ENCODE measurements around the gene BCAS4.

The BCAS4 gene

GRCh38 chr20:50872560-50873425 is 77.9 kb downstream of the BCAS4 start:
- Histone ChIP-seq H3K27me3 (ENCODE audit: insufficient read depth, low read depth, severe bottlenecking) (no peaks in the 10 kb centered on the region), H3K4me3 (ENCODE audit: low read depth, low read length) (no peak overlapping the region), H3K36me3 (no peaks in the 10 kb centered on the region), H3K27ac (no peak overlapping the region), H3K9me3 (ENCODE audit: severe bottlenecking) (no peaks in the 10 kb centered on the region)
- no peak for TF ChIP-seq CTCF (IDR thresholded peaks at IDR 0.05; ENCODE audit: low read depth, low read length)
- no peak for DNase-seq

GRCh38 chr20:50873585-50873984 is 78.7 kb downstream of the BCAS4 start:
- Histone ChIP-seq H3K4me3 (ENCODE audit: low read depth, low read length) (no peak overlapping the region), H3K36me3 (no peaks in the 10 kb centered on the region), H3K27ac (no peak overlapping the region), H3K27me3 (ENCODE audit: insufficient read depth, low read depth, severe bottlenecking) (no peaks in the 10 kb centered on the region), H3K9me3 (ENCODE audit: severe bottlenecking) (no peaks in the 10 kb centered on the region)
- no peak for DNase-seq
- TF ChIP-seq CTCF (IDR thresholded peaks at IDR 0.05; ENCODE audit: low read depth, low read length): no peak

GRCh38 chr20:50874111-50874757 is 79.4 kb downstream of the BCAS4 start:
- no peak for TF ChIP-seq CTCF (IDR thresholded peaks at IDR 0.05; ENCODE audit: low read depth, low read length)
- H3K27me3 ChIP-seq (ENCODE audit: insufficient read depth, low read depth, severe bottlenecking): no peaks in the 10 kb centered on the region
- H3K27ac ChIP-seq: no peak overlapping the region
- no peaks in the 10 kb centered on the region for H3K36me3 ChIP-seq
- H3K9me3 ChIP-seq (ENCODE audit: severe bottlenecking): no peaks in the 10 kb centered on the region
- DNase-seq: no peak
- no peak overlapping the region for H3K4me3 ChIP-seq (ENCODE audit: low read depth, low read length)

GRCh38 chr20:50874758-50875665 is 80.2 kb downstream of the BCAS4 start:
- no peaks in the 10 kb centered on the region for H3K36me3 ChIP-seq
- H3K27me3 ChIP-seq (ENCODE audit: insufficient read depth, low read depth, severe bottlenecking): no peaks in the 10 kb centered on the region
- DNase-seq: no peak
- no peak overlapping the region for H3K4me3 ChIP-seq (ENCODE audit: low read depth, low read length)
- H3K27ac ChIP-seq: no peak overlapping the region
- no peak for TF ChIP-seq CTCF (IDR thresholded peaks at IDR 0.05; ENCODE audit: low read depth, low read length)
- no peaks in the 10 kb centered on the region for H3K9me3 ChIP-seq (ENCODE audit: severe bottlenecking)

GRCh38 chr20:50876063-50876685 is 81.3 kb downstream of the BCAS4 start:
- H3K36me3 ChIP-seq: no peaks in the 10 kb centered on the region
- no peak overlapping the region for H3K27ac ChIP-seq
- no peaks in the 10 kb centered on the region for H3K27me3 ChIP-seq (ENCODE audit: insufficient read depth, low read depth, severe bottlenecking)
- TF ChIP-seq CTCF (IDR thresholded peaks at IDR 0.05; ENCODE audit: low read depth, low read length): no peak
- H3K4me3 ChIP-seq (ENCODE audit: low read depth, low read length): no peak overlapping the region
- no peaks in the 10 kb centered on the region for H3K9me3 ChIP-seq (ENCODE audit: severe bottlenecking)
- DNase-seq: no peak

All from WERI-Rb-1 (cell line).